HUES48 (cell line): ENCODE data around the gene PLA2G2A.

Experiments used
- H3K27ac ChIP-seq: one replicate; pipeline ENCODE4 v1.7.0; 2013; ENCODE audit warnings: low read depth, low read length, inconsistent platforms
- H3K27me3 ChIP-seq: 2 replicates; pipeline ENCODE4 v1.6.1; 2013; ENCODE audit warnings: mild to moderate bottlenecking, low read length; ENCODE audit not compliant: control insufficient read depth, insufficient read depth
- H3K36me3 ChIP-seq: 2 replicates; pipeline ENCODE4 v1.6.1; 2013; ENCODE audit warnings: low read length; ENCODE audit not compliant: control insufficient read depth, insufficient read depth
- H3K4me1 ChIP-seq: 2 replicates; pipeline ENCODE4 v1.6.1; 2013; ENCODE audit warnings: mild to moderate bottlenecking, low read length; ENCODE audit not compliant: control insufficient read depth, insufficient read depth
- H3K4me3 ChIP-seq: 2 replicates; pipeline ENCODE4 v1.5.1; 2013; ENCODE audit warnings: mild to moderate bottlenecking, low read depth, low read length
- H3K9ac ChIP-seq: 2 replicates; pipeline ENCODE4 v1.6.1; 2013; ENCODE audit warnings: mild to moderate bottlenecking, low read depth, low read length, moderate library complexity
- H3K9me3 ChIP-seq: 2 replicates; pipeline ENCODE4 v1.6.1; 2013; ENCODE audit warnings: low read length; ENCODE audit not compliant: control insufficient read depth, insufficient read depth

The PLA2G2A gene

DNA sequence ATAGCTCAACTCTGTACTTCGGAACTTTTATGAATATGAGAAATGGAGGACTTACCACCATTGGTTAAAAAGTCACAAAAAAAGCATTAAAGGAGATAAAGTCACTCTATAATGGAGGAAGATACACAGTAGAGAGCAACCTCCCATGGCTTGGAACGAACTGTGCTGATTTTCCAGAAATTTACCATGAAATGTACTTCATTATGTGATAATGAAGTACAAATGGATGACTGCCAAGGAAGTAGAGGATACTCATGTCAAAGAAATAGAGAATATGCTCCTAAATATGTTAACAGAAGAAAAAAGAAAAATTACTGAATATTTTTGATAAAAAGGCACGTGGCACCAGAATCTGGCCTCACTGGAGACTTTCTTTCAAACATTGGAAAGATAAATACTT is 32.4 kb downstream of the PLA2G2A start:
- no peaks in the 10 kb centered on the region for H3K9me3 ChIP-seq
- H3K4me1 ChIP-seq = no peaks in the 10 kb centered on the region
- H3K27ac ChIP-seq = no peak overlapping the region
- H3K27me3 ChIP-seq = no peaks in the 10 kb centered on the region
- H3K4me3 ChIP-seq = no peak overlapping the region
- no peaks in the 10 kb centered on the region for H3K36me3 ChIP-seq
- H3K9ac ChIP-seq = no peak overlapping the region

DNA sequence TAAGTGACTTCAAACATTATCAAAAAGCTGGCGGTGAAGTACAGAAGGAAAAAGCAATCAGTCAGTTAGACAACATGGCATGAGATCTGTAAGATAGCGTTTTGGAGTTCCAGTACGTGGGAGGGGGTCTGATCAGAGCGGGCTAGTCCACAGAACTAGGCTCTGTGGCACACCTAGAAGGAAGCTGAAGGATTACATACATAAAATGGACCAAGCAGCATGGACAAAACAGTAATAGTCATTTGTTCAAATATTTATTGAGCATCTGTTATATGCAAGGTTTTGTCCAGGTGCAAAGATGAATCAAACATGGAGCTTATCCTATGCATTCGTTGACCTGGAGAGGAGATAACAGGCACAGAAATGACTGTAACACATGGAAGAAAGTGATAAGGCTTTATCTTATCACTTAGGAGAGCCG is 33.1 kb downstream of the PLA2G2A start:
- H3K27ac ChIP-seq = no peak overlapping the region
- no peaks in the 10 kb centered on the region for H3K4me1 ChIP-seq
- H3K9ac ChIP-seq = no peak overlapping the region
- H3K36me3 ChIP-seq = no peaks in the 10 kb centered on the region
- no peaks in the 10 kb centered on the region for H3K9me3 ChIP-seq
- no peaks in the 10 kb centered on the region for H3K27me3 ChIP-seq
- no peak overlapping the region for H3K4me3 ChIP-seq

DNA sequence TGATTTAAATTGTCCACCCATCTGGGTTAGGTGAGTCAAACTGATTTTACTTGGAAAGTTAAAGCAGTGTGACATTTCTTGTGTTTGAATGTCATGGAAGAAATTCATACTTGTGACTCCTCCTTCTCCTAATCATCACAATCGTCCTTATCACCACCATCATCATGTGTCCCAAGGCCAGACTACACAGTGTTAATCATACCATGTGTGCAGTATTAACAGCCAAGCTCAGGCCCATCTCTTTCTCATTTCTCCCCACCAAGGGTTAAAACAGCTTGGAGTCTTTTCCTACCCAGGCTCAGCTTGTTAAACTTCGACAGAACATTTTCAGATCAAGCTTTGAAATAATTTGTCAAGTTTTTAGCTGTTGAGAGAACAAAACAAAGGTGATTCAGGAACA is 33.5 kb downstream of the PLA2G2A start:
- H3K36me3 ChIP-seq = no peaks in the 10 kb centered on the region
- no peaks in the 10 kb centered on the region for H3K9me3 ChIP-seq
- no peak overlapping the region for H3K27ac ChIP-seq
- H3K4me1 ChIP-seq = no peaks in the 10 kb centered on the region
- no peak overlapping the region for H3K9ac ChIP-seq
- H3K4me3 ChIP-seq = no peak overlapping the region
- no peaks in the 10 kb centered on the region for H3K27me3 ChIP-seq

DNA sequence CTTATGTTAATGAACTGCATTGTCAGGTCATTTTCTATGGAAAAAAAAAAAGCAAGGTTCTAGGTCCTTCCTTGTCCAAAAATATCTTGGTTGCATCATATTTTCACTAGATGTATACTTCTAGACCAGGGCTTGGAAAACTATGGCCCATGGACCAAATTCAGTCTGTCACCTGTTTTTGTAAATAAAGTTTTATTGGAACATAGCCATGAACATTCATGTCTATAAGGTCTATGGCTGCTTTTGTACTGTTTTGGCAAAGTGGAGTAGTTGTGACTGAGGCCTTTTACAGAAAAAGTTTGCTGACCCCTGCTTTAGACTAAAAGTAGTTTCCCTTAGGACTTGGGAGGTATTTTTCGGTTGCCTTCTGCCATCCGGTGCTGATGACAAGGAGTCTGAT is 36.8 kb downstream of the PLA2G2A start:
- Histone ChIP-seq H3K4me3 (no peak overlapping the region), H3K27ac (no peak overlapping the region), H3K9me3 (no peaks in the 10 kb centered on the region), H3K9ac (no peak overlapping the region), H3K36me3 (no peaks in the 10 kb centered on the region), H3K4me1 (no peaks in the 10 kb centered on the region), H3K27me3 (no peaks in the 10 kb centered on the region)

DNA sequence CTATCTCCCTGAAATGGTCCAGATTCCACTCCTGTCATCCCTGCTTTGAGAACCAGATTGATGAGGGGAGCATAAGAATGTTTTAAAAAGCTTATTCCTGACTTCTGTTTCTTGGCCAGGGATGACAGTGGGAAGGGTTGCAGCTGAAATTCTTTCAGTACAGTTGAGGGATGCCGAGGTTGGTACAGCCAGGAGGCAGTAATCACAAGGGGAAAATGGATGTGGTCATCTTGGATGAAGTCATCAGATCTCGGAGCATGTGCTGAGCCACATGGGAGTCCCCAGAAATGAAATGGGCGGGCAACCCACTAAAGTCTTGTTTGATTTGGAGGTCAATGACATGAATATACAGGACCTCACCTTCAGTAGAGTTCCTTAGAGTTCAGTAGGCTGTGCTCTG is 37.3 kb downstream of the PLA2G2A start:
- H3K9me3 ChIP-seq = no peaks in the 10 kb centered on the region
- H3K9ac ChIP-seq = no peak overlapping the region
- H3K27ac ChIP-seq = no peak overlapping the region
- H3K4me1 ChIP-seq = no peaks in the 10 kb centered on the region
- H3K36me3 ChIP-seq = no peaks in the 10 kb centered on the region
- no peaks in the 10 kb centered on the region for H3K27me3 ChIP-seq
- no peak overlapping the region for H3K4me3 ChIP-seq

DNA sequence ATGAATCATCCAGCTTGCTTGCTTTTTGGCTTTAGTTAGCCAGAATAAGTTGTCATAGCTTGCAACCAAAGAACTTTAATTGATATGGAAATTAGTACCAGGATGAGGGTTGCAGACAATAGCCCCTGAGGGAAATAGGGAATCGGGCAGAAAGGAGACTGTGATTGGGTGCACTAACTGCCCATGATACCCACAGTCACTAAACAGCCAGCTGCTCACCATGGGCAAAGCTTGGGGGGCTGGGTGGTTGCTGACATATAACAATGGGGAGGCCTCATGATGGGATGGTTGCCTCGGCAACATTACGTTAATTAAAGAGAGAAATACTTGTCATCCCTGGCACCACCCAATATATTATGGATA is 38.2 kb downstream of the PLA2G2A start:
- Histone ChIP-seq H3K27me3 (no peaks in the 10 kb centered on the region), H3K36me3 (no peaks in the 10 kb centered on the region)

DNA sequence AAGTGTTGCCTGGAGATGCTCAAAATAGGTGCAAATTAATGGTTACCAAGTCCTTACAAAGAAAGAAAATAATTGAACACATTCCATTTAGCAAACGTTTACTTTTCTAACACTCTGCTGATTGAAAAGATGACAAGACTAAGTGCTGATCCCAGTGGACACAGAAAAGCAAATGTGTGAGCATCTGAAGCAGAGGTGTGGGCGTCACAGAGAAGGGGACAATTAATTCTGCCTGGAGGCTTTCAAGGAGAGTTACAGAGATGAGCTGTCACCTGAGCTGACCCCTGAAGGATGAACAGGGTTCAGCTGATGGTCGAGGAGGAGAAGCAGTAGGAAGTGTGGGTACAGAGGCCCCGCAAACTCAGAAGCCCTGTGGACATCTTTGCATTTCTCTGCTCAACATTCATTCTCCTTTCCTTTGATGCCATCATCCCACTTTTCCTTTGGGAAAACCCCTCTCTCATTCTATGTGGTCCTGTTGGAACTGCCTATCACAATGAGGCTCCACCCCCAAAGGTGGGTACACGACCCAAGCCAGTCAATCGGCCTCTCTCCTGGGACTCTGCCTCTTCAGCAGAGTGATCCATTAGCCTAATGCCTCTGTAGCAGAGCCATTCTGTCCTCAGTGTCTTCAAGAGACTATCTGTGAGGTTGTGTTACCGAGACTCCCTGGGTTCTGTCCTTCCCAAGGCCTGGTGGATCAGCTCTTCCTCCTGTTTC is 38.8 kb downstream of the PLA2G2A start:
- Histone ChIP-seq H3K27ac (no peak overlapping the region), H3K27me3 (no peaks in the 10 kb centered on the region), H3K36me3 (no peaks in the 10 kb centered on the region), H3K9ac (no peak overlapping the region), H3K4me3 (no peak overlapping the region), H3K4me1 (no peaks in the 10 kb centered on the region), H3K9me3 (no peaks in the 10 kb centered on the region)

More for the DNA sequence above, 38.2 kb downstream of the PLA2G2A start:
- Histone ChIP-seq H3K9ac (no peak overlapping the region), H3K4me1 (no peaks in the 10 kb centered on the region), H3K4me3 (no peak overlapping the region), H3K27ac (no peak overlapping the region), H3K9me3 (no peaks in the 10 kb centered on the region)

DNA sequence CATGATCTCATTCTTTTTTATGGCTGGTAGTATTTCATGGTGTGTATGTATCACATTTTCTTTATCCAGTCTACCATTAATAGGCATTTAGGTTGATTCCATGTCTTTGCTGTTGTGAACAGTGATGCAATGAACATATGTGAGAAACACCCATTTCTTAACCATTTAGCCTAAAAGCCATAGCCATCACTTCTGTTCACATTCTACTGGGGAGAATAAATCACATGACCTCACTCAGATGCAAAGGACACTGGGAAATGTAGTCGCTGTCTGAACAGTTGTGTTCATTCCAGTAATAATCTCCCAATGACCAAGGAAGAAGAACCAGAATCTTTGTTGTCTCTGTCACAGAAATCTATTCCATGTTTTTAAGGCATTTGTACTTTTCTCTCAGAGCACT is 40.9 kb downstream of the PLA2G2A start:
- no peak overlapping the region for H3K4me3 ChIP-seq
- no peak overlapping the region for H3K27ac ChIP-seq
- no peaks in the 10 kb centered on the region for H3K36me3 ChIP-seq
- H3K27me3 ChIP-seq = no peaks in the 10 kb centered on the region
- H3K9ac ChIP-seq = no peak overlapping the region
- H3K4me1 ChIP-seq = no peaks in the 10 kb centered on the region
- no peaks in the 10 kb centered on the region; the same call in 1 of the 2 replicates for H3K9me3 ChIP-seq

DNA sequence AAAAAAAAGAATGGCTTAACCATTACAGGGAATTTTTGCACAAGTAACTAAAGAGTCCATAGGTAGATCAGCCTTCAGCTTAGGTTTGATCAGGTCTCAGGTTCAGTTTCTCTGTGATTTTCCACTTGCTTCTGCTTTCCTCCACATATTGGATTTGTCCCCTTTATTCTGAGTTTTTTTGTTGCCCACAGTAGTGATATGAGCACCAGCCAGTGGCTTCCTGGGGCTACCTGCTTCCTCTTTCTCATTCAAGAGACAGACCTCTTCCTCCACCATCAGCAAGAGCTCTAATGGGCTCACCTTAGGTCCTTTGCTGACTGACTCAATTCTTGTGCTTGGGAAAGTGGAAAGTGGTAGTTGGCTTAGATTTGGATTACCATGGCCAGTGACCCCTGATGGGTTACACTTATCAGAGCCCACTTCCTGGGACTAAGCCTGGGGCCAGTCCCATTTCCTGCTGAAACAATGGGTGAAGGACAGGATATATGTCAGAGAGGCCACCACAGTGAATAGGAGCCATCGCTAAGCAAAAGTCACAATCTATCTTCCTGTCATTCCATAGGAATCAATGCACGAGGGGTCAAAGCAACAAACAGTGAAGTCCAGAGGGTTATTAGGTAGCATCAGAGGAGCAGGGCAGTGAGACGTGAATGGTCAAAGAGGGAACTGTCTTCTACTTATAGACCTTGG is 43.2 kb downstream of the PLA2G2A start:
- H3K4me3 ChIP-seq = no peak overlapping the region
- no peak overlapping the region for H3K9ac ChIP-seq
- no peaks in the 10 kb centered on the region for H3K36me3 ChIP-seq
- no peaks in the 10 kb centered on the region for H3K27me3 ChIP-seq
- no peak overlapping the region for H3K27ac ChIP-seq
- H3K9me3 ChIP-seq = peaks cover 19% of the 10 kb centered on the region
- no peaks in the 10 kb centered on the region for H3K4me1 ChIP-seq

DNA sequence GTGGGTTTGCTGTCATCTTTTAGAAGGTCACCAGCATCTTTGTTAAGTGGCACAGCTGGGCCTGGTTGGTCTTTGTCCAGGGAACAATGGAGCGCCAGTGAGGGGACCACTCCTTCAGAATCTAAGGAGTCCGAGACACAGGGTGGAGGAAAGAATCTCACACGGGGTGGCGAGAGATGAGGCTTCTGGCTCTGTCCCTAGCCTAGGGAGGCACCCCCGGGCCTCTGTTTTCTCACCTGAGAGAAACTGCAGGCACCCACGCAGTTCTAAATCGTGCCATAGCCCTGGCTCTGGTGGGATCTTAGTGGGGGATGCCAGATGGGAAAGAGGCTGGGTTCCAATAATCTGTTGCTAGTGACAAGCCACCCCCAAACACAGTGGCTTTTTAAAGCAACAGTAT is 45.1 kb downstream of the PLA2G2A start:
- Histone ChIP-seq H3K36me3 (no peaks in the 10 kb centered on the region), H3K9ac (no peak overlapping the region), H3K27me3 (no peaks in the 10 kb centered on the region), H3K9me3 (peaks cover 32% of the 10 kb centered on the region), H3K4me3 (no peak overlapping the region), H3K4me1 (no peaks in the 10 kb centered on the region), H3K27ac (no peak overlapping the region)

DNA sequence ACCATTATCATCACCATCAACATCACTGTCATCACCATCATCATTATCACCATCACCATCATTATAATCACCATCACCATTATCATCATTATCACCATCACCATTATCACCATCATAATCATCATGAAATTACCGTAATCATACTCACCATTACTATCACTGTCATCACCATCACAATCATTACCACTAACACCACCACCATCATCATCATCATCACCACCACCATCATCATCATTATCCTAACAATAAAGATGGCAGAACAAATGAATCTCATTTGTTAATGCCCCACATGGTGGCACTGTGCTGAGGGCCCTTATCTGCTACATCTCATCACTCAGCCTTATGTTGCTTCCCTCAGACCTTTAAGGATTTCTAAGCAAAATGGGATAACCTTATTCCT is 46.6 kb downstream of the PLA2G2A start:
- no peak overlapping the region for H3K9ac ChIP-seq
- no peaks in the 10 kb centered on the region for H3K27me3 ChIP-seq
- H3K4me3 ChIP-seq = no peak overlapping the region
- H3K27ac ChIP-seq = no peak overlapping the region
- H3K36me3 ChIP-seq = no peaks in the 10 kb centered on the region
- H3K9me3 ChIP-seq = peaks cover 32% of the 10 kb centered on the region
- H3K4me1 ChIP-seq = no peaks in the 10 kb centered on the region
